Thoracic aorta (tissue), 2 donors: ENCODE measurements around the gene COBLL1. TPM values are rescaled to one million over a fixed set of nuclear protein-coding genes. Genes with fewer than 3 reads are reported as not detected.

Source experiments
- ATAC-seq: fragments of 150-250 bp; one replicate; pipeline ENCODE4 v1.8.0; 2017; ENCODE audit warnings: low read depth; ENCODE audit not compliant: insufficient number of reproducible peaks, low FRiP score
- DNase-seq: peaks from one replicate; pipeline ENCODE4 v3.0.0-alpha.2; 2020; ENCODE audit warnings: low spot score
- H3K27ac ChIP-seq, 2 donors: fragments of 200-600 bp; sonication (generic); 1 replicate in 1 of 2; 2 replicates in 1 of 2; pipeline ENCODE4 v1.5.1; 2016; ENCODE audit warnings: mild to moderate bottlenecking in 2 of 2, moderate library complexity in 2 of 2
- H3K27me3 ChIP-seq: fragments of 200-600 bp; sonication (generic); replicated peaks from 2 replicates; pipeline ENCODE4 v1.6.0; 2016; ENCODE audit warnings: mild to moderate bottlenecking; ENCODE audit not compliant: insufficient read depth
- H3K36me3 ChIP-seq: fragments of 200-600 bp; sonication (generic); one replicate; pipeline ENCODE4 v1.5.1; 2016
- H3K4me1 ChIP-seq, 2 donors: fragments of 200-600 bp; sonication (generic); 1 replicate in 1 of 2; 2 replicates in 1 of 2; pipeline versions ENCODE4 v1.5.1 to v1.6.0; 2016; ENCODE audit warnings: low read depth in 2 of 2, mild to moderate bottlenecking in 1 of 2; ENCODE audit not compliant: control insufficient read depth in 1 of 2
- H3K4me3 ChIP-seq: fragments of 200-600 bp; sonication (generic); 2 replicates; pipeline ENCODE4 v1.5.1; 2016; ENCODE audit warnings: mild to moderate bottlenecking
- H3K9me3 ChIP-seq: fragments of 200-600 bp; sonication (generic); 2 replicates; pipeline ENCODE4 v1.5.1; 2016
- total RNA-seq, 2 donors: library from RNA; depleted of rRNA; stranded (reverse); fragments of >200 nt; gene quantifications; one replicate each; pipeline versions ENCODE4 v1.1.0 to v1.2.3, GENCODE V29; 2016
- TF ChIP-seq, protein P1 (sequence below): fragments of 200-600 bp; sonication (generic); IDR thresholded peaks from one replicate; pipeline ENCODE4 v1.5.1; 2019; ENCODE audit warnings: antibody characterized with exemption

The COBLL1 gene
- total RNA-seq, 2 donors from 2014 or later: 62.0 to 64.6 TPM

- DNase-seq (no peak), ATAC-seq (no peak)
- H3K4me1 ChIP-seq: peaks cover 38 to 76% of the 10 kb centered on the region in 2 donors
- peak overlapping the region; percentile 14 to 57 for H3K27ac ChIP-seq
- no peaks in the 10 kb centered on the region for H3K27me3 ChIP-seq
- no peaks in the 10 kb centered on the region for H3K36me3 ChIP-seq
- H3K9me3 ChIP-seq: no peaks in the 10 kb centered on the region
- H3K4me3 ChIP-seq: no peak overlapping the region
- TF ChIP-seq, protein P1, sequence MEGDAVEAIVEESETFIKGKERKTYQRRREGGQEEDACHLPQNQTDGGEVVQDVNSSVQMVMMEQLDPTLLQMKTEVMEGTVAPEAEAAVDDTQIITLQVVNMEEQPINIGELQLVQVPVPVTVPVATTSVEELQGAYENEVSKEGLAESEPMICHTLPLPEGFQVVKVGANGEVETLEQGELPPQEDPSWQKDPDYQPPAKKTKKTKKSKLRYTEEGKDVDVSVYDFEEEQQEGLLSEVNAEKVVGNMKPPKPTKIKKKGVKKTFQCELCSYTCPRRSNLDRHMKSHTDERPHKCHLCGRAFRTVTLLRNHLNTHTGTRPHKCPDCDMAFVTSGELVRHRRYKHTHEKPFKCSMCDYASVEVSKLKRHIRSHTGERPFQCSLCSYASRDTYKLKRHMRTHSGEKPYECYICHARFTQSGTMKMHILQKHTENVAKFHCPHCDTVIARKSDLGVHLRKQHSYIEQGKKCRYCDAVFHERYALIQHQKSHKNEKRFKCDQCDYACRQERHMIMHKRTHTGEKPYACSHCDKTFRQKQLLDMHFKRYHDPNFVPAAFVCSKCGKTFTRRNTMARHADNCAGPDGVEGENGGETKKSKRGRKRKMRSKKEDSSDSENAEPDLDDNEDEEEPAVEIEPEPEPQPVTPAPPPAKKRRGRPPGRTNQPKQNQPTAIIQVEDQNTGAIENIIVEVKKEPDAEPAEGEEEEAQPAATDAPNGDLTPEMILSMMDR: no peak
Observed at GRCh38 chr2:164782323-164782722, 59.3 kb downstream of the COBLL1 start.

DNA sequence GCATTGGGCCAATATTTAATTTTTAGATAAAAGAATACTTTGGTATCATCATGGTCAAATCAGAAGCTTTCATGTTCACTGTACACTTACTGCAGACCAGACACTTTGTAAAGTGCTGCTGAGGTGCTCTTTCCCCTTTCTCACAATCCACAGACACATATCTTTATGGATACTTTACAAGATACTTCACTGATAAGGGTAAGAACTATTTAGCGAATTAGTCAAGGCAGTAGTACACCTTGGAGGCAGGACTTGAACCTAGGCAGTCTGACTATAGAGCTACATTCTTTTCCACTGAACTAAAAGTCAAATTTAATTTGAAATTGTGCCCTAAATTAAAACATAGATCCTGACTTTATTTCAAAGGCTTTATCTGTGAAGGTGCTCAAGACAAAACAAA lies 60.2 kb downstream of the COBLL1 start:
- ATAC-seq (no peak), DNase-seq (no peak)
- H3K4me3 ChIP-seq: no peak overlapping the region
- no peaks in the 10 kb centered on the region for H3K9me3 ChIP-seq
- peak overlapping the region; percentile 14 to 57 for H3K27ac ChIP-seq
- H3K4me1 ChIP-seq: peaks cover 37 to 71% of the 10 kb centered on the region in 2 donors
- H3K27me3 ChIP-seq: no peaks in the 10 kb centered on the region
- TF ChIP-seq, protein P1: no peak
- H3K36me3 ChIP-seq: no peaks in the 10 kb centered on the region

- H3K4me3 ChIP-seq: no peak overlapping the region
- peaks cover 31 to 64% of the 10 kb centered on the region in 2 donors for H3K4me1 ChIP-seq
- H3K9me3 ChIP-seq: no peaks in the 10 kb centered on the region
- TF ChIP-seq, protein P1: no peak
- no peak for DNase-seq
- H3K36me3 ChIP-seq: no peaks in the 10 kb centered on the region
- H3K27me3 ChIP-seq: no peaks in the 10 kb centered on the region
- H3K27ac ChIP-seq: peak overlapping the region; percentile 14 to 57
- no peak for ATAC-seq
Observed at GRCh38 chr2:164780611-164781178, 60.9 kb downstream of the COBLL1 start.

DNA sequence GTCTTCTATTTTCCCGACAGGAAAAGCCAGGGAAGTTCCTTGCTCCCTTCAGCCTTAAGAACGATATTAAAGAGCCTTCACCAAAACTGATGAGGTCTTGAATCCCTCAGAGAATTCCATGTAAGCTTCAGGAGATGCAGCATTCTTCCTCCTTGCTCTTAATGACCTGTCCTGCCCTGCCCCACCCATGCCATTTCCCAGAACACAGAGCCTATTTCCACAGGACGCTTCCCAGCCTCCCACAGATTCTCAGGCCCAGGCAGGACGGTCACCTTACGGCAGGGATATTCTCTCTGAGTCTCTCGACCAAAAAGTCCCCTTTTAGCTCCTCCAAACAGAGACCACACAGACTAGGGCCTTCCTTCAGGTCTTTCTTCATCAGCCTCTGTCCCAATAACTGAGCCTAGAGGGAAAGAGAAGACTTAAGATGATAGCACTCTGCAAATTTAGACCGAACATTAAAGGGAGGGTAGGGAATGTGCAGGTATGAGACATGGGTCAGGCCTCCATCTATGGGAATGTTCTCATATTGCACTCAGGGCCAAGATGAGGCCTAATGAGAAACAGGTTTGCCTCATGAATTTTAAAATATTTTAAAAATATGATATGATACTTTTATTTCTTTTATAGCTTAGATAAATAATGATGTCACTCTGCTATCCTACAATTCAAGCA lies 62.1 kb downstream of the COBLL1 start:
- H3K27me3 ChIP-seq: no peaks in the 10 kb centered on the region
- no peaks in the 10 kb centered on the region for H3K36me3 ChIP-seq
- no peak for DNase-seq
- no peak for ATAC-seq
- H3K4me3 ChIP-seq: no peak overlapping the region
- TF ChIP-seq, protein P1: no peak
- H3K4me1 ChIP-seq: peaks cover 23 to 61% of the 10 kb centered on the region in 2 donors
- no peak overlapping the region for H3K27ac ChIP-seq
- H3K9me3 ChIP-seq: no peaks in the 10 kb centered on the region

DNA sequence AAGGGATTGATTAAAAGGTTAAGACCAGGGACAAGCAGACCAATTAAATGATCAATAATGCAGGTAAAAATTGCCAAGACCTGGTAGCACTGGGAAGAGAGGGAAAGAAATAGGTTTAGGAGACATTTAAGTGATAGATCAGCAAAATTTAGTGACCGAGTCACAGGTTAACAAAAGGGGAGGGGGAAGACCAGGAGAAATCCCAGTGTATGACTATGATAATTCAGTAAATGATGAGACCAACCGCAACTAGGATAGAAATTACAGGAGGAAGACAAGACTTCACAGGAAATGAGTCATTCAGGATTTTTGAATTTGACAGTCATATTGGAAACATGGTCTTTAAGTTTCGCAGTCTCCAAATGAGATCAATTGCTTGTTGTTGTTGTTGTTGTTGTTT lies 62.9 kb downstream of the COBLL1 start:
- DNase-seq (no peak), ATAC-seq (no peak)
- Histone ChIP-seq H3K4me3 (no peak overlapping the region), H3K36me3 (no peaks in the 10 kb centered on the region), H3K27me3 (no peaks in the 10 kb centered on the region), H3K4me1 (peaks cover 17 to 53% of the 10 kb centered on the region in 2 donors), H3K27ac (no peak overlapping the region), H3K9me3 (no peaks in the 10 kb centered on the region)
- TF ChIP-seq, protein P1: no peak
